ENCODE measurements around the gene KAT6B.

GRCh38 chr10:74903491-74903890, 77.1 kb downstream of the KAT6B start:
- TF ChIP-seq CTCF (IDR thresholded peaks at IDR 0.05; ENCODE audit: poor library complexity, severe bottlenecking) = no peak
- no peak for TF ChIP-seq EZH2 (IDR thresholded peaks at IDR 0.05; ENCODE audit: borderline replicate concordance, insufficient read depth, low read length, poor library complexity, severe bottlenecking)
- no peak for TF ChIP-seq EP300 (conservative IDR thresholded peaks at IDR 0.05; ENCODE audit: poor library complexity, severe bottlenecking)
- TF ChIP-seq RAD21 (conservative IDR thresholded peaks at IDR 0.05) = no peak
- TF ChIP-seq POLR2AphosphoS5 (IDR thresholded peaks at IDR 0.05) = no peak
